Transverse colon (tissue), 4 donors: ENCODE measurements around the gene MANBA. TPM values are rescaled to one million over a fixed set of nuclear protein-coding genes. Genes with fewer than 3 reads are reported as not detected.
"Not testable (repeated sequence)": the region's sequence is repeated elsewhere in the genome, so short reads cannot be mapped to it uniquely, and the experiment has no call there.

Experiments
- DNase-seq: peaks from one replicate; pipeline ENCODE4 v3.0.0-alpha.2; 2019
- H3K27ac ChIP-seq, 4 donors: fragments of 200-600 bp; sonication (generic); 2 replicates each; pipeline ENCODE4 v1.5.1; 2016 to 2018; ENCODE audit warnings: inconsistent platforms in 4 of 4
- H3K27me3 ChIP-seq: fragments of 200-600 bp; sonication (generic); 2 replicates; pipeline ENCODE4 v1.5.1; 2017; ENCODE audit warnings: inconsistent platforms
- H3K36me3 ChIP-seq, 4 donors: fragments of 200-600 bp; sonication (generic); 2 replicates each; pipeline ENCODE4 v1.5.1; 2017 to 2019; ENCODE audit warnings: inconsistent platforms in 4 of 4
- H3K4me1 ChIP-seq, 4 donors: fragments of 200-600 bp; sonication (generic); 2 replicates each; pipeline ENCODE4 v1.5.1; 2017 to 2020; ENCODE audit warnings: inconsistent platforms in 4 of 4
- H3K4me3 ChIP-seq, 4 donors: fragments of 200-600 bp; sonication (generic); 1 replicate in 1 of 4; 2 replicates in 3 of 4; pipeline versions ENCODE4 v1.5.1 to v1.6.1; 2017 to 2019; ENCODE audit warnings: inconsistent platforms in 4 of 4
- H3K9me3 ChIP-seq, 2 donors: fragments of 200-600 bp; sonication (generic); 2 replicates each; pipeline ENCODE4 v1.5.1; 2017 to 2019; ENCODE audit warnings: inconsistent platforms in 2 of 2
- EP300 ChIP-seq: sonication (generic); formaldehyde crosslinking; IDR thresholded peaks from one replicate; pipeline ENCODE4 v1.6.1; 2017; ENCODE audit warnings: antibody characterized with exemption, low read depth
- POLR2A ChIP-seq: fragments of 450-650 bp; IDR thresholded peaks from one replicate; pipeline ENCODE4 v1.6.1; 2016; ENCODE audit warnings: antibody characterized with exemption, mild to moderate bottlenecking, moderate library complexity
- POLR2AphosphoS5 ChIP-seq, 3 donors: sonication (generic); formaldehyde crosslinking; IDR thresholded peaks; one replicate each; pipeline ENCODE4 v1.6.1; 2016; ENCODE audit warnings: antibody characterized with exemption in 3 of 3
- WGBS, 2 donors: methylation state at CpG; one replicate each; pipeline ENCODE4 v1.1.5; 2018; ENCODE audit warnings: low coverage in 1 of 2; 5-methylcytosine and 5-hydroxymethylcytosine counted together
- in situ Hi-C, 4 donors: fragments of 200-750 bp; cut with MboI; loops; one replicate each; pipeline versions ENCODE4 v1.15.0 to v1.15.1; 2017; ENCODE audit warnings: low sequenced_read_pairs in 3 of 4, low pct_ligation_motif_present in 1 of 4, low pct_unique_long_range_greater_than_20kb in 1 of 4
- intact Hi-C: fragments of 100-400 bp; cut with DNase I; formaldehyde crosslinking; loops from one replicate; pipeline ENCODE4 v1.15.1; 2023; ENCODE audit warnings: low total_unique reads
- total RNA-seq, 4 donors: library from RNA; depleted of rRNA; stranded (reverse); fragments of >200 nt; gene quantifications; one replicate each; pipeline ENCODE4 v1.1.0, GENCODE V29; 2016
- TF ChIP-seq, protein P1 (sequence below), 5 experiments: fragments of 200-600 bp in 3 of 5; fragments of 450-650 bp in 2 of 5; sonication (generic) in 3 of 5; IDR thresholded peaks; 1 replicate in 2 of 5; 2 replicates in 3 of 5; pipeline ENCODE4 v1.5.1; 2016 to 2017; ENCODE audit warnings: antibody characterized with exemption in 5 of 5, inconsistent platforms in 3 of 5, mild to moderate bottlenecking in 2 of 5, moderate library complexity in 1 of 5

MANBA gene
- total RNA-seq, 4 donors from 2014 or later = 7.5 to 110 (median 27.9) TPM

DNA sequence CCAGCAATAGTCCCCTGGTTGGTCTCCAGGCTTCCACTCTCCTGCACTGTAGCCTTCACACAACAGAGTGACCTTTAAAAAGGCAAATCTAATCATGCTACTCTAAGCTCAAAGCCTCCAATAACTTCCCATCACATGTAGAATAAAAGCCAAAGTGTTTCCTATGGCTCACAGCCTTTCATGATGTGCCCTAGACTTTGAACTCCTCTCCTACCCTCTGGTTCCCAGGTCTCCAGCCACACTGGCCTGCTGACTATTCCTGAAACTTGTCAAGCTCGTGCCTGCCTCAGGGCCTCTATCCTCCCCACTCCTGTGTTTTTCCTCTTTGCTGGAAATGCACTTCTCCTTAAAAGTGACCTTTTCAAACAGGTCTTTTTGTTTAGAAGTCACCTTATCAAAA lies 3.1 kb downstream of the MANBA start:
- DNase-seq = no peak
- Histone ChIP-seq H3K36me3 (no peaks in the 10 kb centered on the region), H3K9me3 (no peaks in the 10 kb centered on the region), H3K27me3 (no peaks in the 10 kb centered on the region), H3K4me1 (peaks cover 0 to 11% (median 6%) of the 10 kb centered on the region in 4 donors), H3K4me3 (no peak overlapping the region), H3K27ac (no peak overlapping the region)
- WGBS, 2 donors = 58 to 63% methylated on average over 1 of the region's 1 CpG
- in situ Hi-C loops (no loop called here), intact Hi-C loops (no loop called here)
- TF ChIP-seq POLR2AphosphoS5 (IDR thresholded peaks at IDR 0.05) = no peak
- no peak for TF ChIP-seq EP300
- TF ChIP-seq, protein P1, sequence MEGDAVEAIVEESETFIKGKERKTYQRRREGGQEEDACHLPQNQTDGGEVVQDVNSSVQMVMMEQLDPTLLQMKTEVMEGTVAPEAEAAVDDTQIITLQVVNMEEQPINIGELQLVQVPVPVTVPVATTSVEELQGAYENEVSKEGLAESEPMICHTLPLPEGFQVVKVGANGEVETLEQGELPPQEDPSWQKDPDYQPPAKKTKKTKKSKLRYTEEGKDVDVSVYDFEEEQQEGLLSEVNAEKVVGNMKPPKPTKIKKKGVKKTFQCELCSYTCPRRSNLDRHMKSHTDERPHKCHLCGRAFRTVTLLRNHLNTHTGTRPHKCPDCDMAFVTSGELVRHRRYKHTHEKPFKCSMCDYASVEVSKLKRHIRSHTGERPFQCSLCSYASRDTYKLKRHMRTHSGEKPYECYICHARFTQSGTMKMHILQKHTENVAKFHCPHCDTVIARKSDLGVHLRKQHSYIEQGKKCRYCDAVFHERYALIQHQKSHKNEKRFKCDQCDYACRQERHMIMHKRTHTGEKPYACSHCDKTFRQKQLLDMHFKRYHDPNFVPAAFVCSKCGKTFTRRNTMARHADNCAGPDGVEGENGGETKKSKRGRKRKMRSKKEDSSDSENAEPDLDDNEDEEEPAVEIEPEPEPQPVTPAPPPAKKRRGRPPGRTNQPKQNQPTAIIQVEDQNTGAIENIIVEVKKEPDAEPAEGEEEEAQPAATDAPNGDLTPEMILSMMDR (IDR thresholded peaks at IDR 0.05) = no peak
- TF ChIP-seq POLR2A = no peak

DNA sequence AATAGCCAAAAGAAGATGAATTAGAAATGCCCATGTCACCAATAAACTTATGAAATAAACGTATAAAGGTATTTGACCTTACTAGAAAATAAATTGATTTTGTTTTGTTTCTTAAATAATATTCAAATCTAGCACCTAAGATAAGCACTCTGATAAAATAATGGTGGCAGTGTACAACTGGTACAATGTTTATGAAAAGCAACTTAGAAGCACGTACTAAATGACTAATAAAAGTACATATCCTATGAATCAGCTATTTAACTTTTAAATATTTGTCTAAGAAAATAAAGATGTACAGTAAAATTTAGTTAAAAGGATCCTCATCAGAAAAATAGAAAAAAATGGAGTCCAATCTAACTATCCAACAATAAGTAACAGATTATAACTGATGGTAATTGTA lies 6.7 kb downstream of the MANBA start:
- no peaks in the 10 kb centered on the region for H3K4me1 ChIP-seq
- no peak overlapping the region for H3K27ac ChIP-seq
- no peaks in the 10 kb centered on the region for H3K27me3 ChIP-seq
- intact Hi-C loops = no loop called here
- DNase-seq = no peak
- H3K9me3 ChIP-seq = no peaks in the 10 kb centered on the region
- no peaks in the 10 kb centered on the region for H3K36me3 ChIP-seq
- 75 to 95% methylated on average over 2 of the region's 2 CpGs for WGBS, 2 donors
- in situ Hi-C loops = no loop called here
- H3K4me3 ChIP-seq = no peak overlapping the region
- TF ChIP-seq EP300 (no peak), POLR2A (no peak), POLR2AphosphoS5 (IDR thresholded peaks at IDR 0.05) (no peak)
- TF ChIP-seq, protein P1 (IDR thresholded peaks at IDR 0.05) = no peak

DNA sequence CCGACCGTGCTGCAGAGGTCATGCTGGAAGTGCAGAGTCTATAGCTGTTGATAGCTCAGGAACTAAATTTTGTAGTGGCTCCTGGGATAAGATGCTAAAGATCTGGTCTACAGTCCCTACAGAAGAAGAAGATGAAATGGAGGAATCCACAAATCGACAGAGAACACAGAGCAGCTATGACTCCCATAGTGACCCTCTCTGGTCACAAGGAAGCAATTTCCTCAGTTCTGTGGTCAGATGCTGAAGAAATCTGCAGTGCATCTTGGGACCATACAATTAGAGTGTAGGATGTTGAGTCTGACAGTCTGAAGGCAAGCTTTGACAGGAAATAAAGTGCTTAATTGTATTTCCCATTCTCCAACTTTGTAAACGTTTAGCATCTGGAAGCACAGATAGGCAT lies 8.8 kb downstream of the MANBA start:
- no peak overlapping the region for H3K4me3 ChIP-seq
- no peak overlapping the region for H3K27ac ChIP-seq
- in situ Hi-C loops = no loop called here
- no peaks in the 10 kb centered on the region for H3K9me3 ChIP-seq
- no peaks in the 10 kb centered on the region for H3K4me1 ChIP-seq
- no peak for DNase-seq
- intact Hi-C loops = no loop called here
- H3K36me3 ChIP-seq = no peaks in the 10 kb centered on the region
- WGBS, 2 donors = 87 to 89% methylated on average over 3 to 4 of the region's 4 CpGs
- no peaks in the 10 kb centered on the region for H3K27me3 ChIP-seq
- TF ChIP-seq POLR2A = no peak
- TF ChIP-seq POLR2AphosphoS5 (IDR thresholded peaks at IDR 0.05) = no peak
- TF ChIP-seq, protein P1 (IDR thresholded peaks at IDR 0.05) = no peak
- no peak for TF ChIP-seq EP300

DNA sequence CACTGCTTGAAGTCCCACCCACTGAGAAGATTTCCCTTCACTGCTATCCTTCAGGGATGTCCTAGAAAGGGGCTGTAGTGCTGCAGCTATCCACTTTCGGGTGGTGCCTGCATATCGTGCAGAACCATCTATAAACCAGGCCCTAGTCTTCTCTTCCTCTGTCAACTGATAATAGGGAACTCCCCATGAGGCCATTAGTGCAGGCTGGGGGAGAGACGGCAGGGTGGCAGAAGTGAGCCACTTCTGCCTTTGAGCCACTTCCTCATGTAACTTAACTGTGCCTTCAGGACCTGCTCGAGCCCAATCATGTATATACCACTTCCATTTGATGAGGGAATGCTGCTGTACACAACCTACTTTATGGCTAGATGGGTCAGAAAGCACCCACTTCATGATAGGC lies 17.4 kb downstream of the MANBA start:
- DNase-seq, H3K36me3 ChIP-seq, intact Hi-C loops, in situ Hi-C loops, H3K27me3 ChIP-seq, H3K27ac ChIP-seq, H3K4me3 ChIP-seq, H3K4me1 ChIP-seq, H3K9me3 ChIP-seq: not testable (repeated sequence)
- 71% methylated on average over 4 of the region's 4 CpGs; no CpG with 5 or more reads in 1 of the 2 donors for WGBS, 2 donors

DNA sequence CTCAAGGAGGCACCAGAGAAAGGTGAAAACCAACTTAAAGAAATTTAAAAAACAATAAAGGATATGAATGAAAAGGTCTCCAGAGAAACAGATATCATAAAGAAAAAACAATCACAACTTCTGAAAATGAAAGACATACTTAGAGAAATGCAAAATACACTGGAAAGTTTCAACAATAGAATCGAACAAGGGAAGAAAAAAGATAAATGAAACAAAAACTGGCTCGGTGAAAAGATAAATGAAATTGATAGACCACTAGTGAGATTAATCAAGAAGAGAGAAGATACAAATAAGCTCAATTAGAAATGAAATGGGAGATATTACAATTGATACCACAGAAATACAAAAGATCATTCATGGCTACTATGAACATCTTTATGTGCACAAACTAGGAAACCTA lies 22.0 kb downstream of the MANBA start:
- H3K4me3 ChIP-seq, H3K4me1 ChIP-seq, H3K27me3 ChIP-seq, in situ Hi-C loops, H3K36me3 ChIP-seq, DNase-seq, H3K27ac ChIP-seq, H3K9me3 ChIP-seq: not testable (repeated sequence)
- intact Hi-C loops = loop anchor here (5.0 kb wide), 1 partner anchor 1927 kb away; no protein-coding TSS in a partner anchor
- WGBS, 2 donors = 67 to 93% methylated on average over 2 of the region's 2 CpGs
